ENCODE results near the gene KRTAP10-10. TPM values are rescaled to one million over a fixed set of nuclear protein-coding genes. Genes with fewer than 3 reads are reported as not detected.
A peak's percentile ranks its signal among the peaks of the same experiment; 100 is the strongest.

The KRTAP10-10 gene
- polyA plus RNA-seq, 1 experiment = not detected

GRCh38 chr21:44616591-44616926, 20.6 kb upstream of the KRTAP10-10 start:
- TF ChIP-seq CTCF (IDR thresholded peaks at IDR 0.05; ENCODE audit: low read depth, low read length) = no peak
- no peak overlapping the region for H3K4me3 ChIP-seq (ENCODE audit: low read depth, low read length)
- DNase-seq (ENCODE audit: low read depth, low spot score) = no peak
- POLR2A ChIA-PET = no interaction called here
- no peak overlapping the region for H3K27ac ChIP-seq (ENCODE audit: low read depth, low read length)
- H3K9me3 ChIP-seq (ENCODE audit: control insufficient read depth, insufficient read depth, low read length) = peaks cover 51% of the 10 kb centered on the region
- CTCF ChIA-PET = no interaction called here
- no peaks in the 10 kb centered on the region for H3K27me3 ChIP-seq (ENCODE audit: control insufficient read depth, insufficient read depth, low read length)

GRCh38 chr21:44617071-44617501, 20.1 kb upstream of the KRTAP10-10 start:
- no peak for TF ChIP-seq CTCF (IDR thresholded peaks at IDR 0.05; ENCODE audit: low read depth, low read length)
- POLR2A ChIA-PET = no interaction called here
- CTCF ChIA-PET = no interaction called here
- Histone ChIP-seq H3K4me3 (ENCODE audit: low read depth, low read length) (no peak overlapping the region), H3K9me3 (ENCODE audit: control insufficient read depth, insufficient read depth, low read length) (peaks cover 47% of the 10 kb centered on the region), H3K27me3 (ENCODE audit: control insufficient read depth, insufficient read depth, low read length) (no peaks in the 10 kb centered on the region), H3K27ac (ENCODE audit: low read depth, low read length) (no peak overlapping the region)
- DNase-seq (ENCODE audit: low read depth, low spot score) = no peak

- H3K4me3 ChIP-seq (ENCODE audit: low read depth, low read length) = no peak overlapping the region
- no peak overlapping the region for H3K27ac ChIP-seq (ENCODE audit: low read depth, low read length)
- DNase-seq (ENCODE audit: low read depth, low spot score) = no peak
- H3K27me3 ChIP-seq (ENCODE audit: control insufficient read depth, insufficient read depth, low read length) = no peaks in the 10 kb centered on the region
- TF ChIP-seq CTCF (IDR thresholded peaks at IDR 0.05; ENCODE audit: low read depth, low read length) = peak; percentile 12; the same call in 1 of the 2 replicates
- ChIA-PET CTCF (interaction anchor here (1.9 kb wide), 1 partner anchor 175 kb away, joined by 9 read pairs; no protein-coding TSS in a partner anchor), POLR2A (no interaction called here)
- H3K9me3 ChIP-seq (ENCODE audit: control insufficient read depth, insufficient read depth, low read length) = peaks cover 35% of the 10 kb centered on the region
These were observed 18.7 kb upstream of the KRTAP10-10 start for GRCh38 chr21:44618504-44618903.

GRCh38 chr21:44618909-44619308, 18.2 kb upstream of the KRTAP10-10 start:
- TF ChIP-seq CTCF (IDR thresholded peaks at IDR 0.05; ENCODE audit: low read depth, low read length) = no peak
- Histone ChIP-seq H3K27ac (ENCODE audit: low read depth, low read length) (no peak overlapping the region), H3K4me3 (ENCODE audit: low read depth, low read length) (no peak overlapping the region), H3K9me3 (ENCODE audit: control insufficient read depth, insufficient read depth, low read length) (peaks cover 31% of the 10 kb centered on the region), H3K27me3 (ENCODE audit: control insufficient read depth, insufficient read depth, low read length) (no peaks in the 10 kb centered on the region)
- DNase-seq (ENCODE audit: low read depth, low spot score) = no peak
- ChIA-PET POLR2A (no interaction called here), CTCF (interaction anchor here (1.9 kb wide), 1 partner anchor 175 kb away, joined by 9 read pairs; no protein-coding TSS in a partner anchor)

GRCh38 chr21:44619886-44620285, 17.3 kb upstream of the KRTAP10-10 start:
- CTCF ChIA-PET = interaction anchor here (1.9 kb wide), 1 partner anchor 174 kb away, joined by 9 read pairs; no protein-coding TSS in a partner anchor
- no peak for TF ChIP-seq CTCF (IDR thresholded peaks at IDR 0.05; ENCODE audit: low read depth, low read length)
- POLR2A ChIA-PET = no interaction called here

More at GRCh38 chr21:44619886-44620285, 17.3 kb upstream of the KRTAP10-10 start:
- peaks cover 22% of the 10 kb centered on the region for H3K9me3 ChIP-seq (ENCODE audit: control insufficient read depth, insufficient read depth, low read length)
- H3K27ac ChIP-seq (ENCODE audit: low read depth, low read length) = no peak overlapping the region
- H3K27me3 ChIP-seq (ENCODE audit: control insufficient read depth, insufficient read depth, low read length) = no peaks in the 10 kb centered on the region
- no peak overlapping the region for H3K4me3 ChIP-seq (ENCODE audit: low read depth, low read length)
- no peak for DNase-seq (ENCODE audit: low read depth, low spot score)

All from AG04450 (cell line).